ENCODE measurements around the gene SYT7.

SYT7 gene

GRCh38 chr11:61554172-61554988 lies 26.5 kb downstream of the SYT7 start:
- no peak for DNase-seq (ENCODE audit: low read depth in 2 of 2)

- no peak for DNase-seq (ENCODE audit: low read depth in 2 of 2)
Observed at GRCh38 chr11:61553373-61554171, 27.3 kb downstream of the SYT7 start.

- DNase-seq (ENCODE audit: low read depth in 2 of 2), result no peak
Observed at GRCh38 chr11:61552108-61552635, 28.7 kb downstream of the SYT7 start.

GRCh38 chr11:61551634-61552033 lies 29.2 kb downstream of the SYT7 start:
- no peak for DNase-seq (ENCODE audit: low read depth in 2 of 2)

- no peak for DNase-seq (ENCODE audit: low read depth in 2 of 2)
Observed at GRCh38 chr11:61550665-61551227, 30.1 kb downstream of the SYT7 start.

- DNase-seq (ENCODE audit: low read depth in 2 of 2), result no peak
Observed at GRCh38 chr11:61549662-61550568, 31.0 kb downstream of the SYT7 start.

- DNase-seq (ENCODE audit: low read depth in 2 of 2), result no peak
Observed at GRCh38 chr11:61549177-61549576, 31.7 kb downstream of the SYT7 start.

- no peak for DNase-seq (ENCODE audit: low read depth in 2 of 2)
Observed at GRCh38 chr11:61547246-61547645, 33.6 kb downstream of the SYT7 start.

GRCh38 chr11:61546663-61547062 lies 34.2 kb downstream of the SYT7 start:
- DNase-seq (ENCODE audit: low read depth in 2 of 2), result no peak

- DNase-seq (ENCODE audit: low read depth in 2 of 2), result no peak
Observed at GRCh38 chr11:61545921-61546320, 35.0 kb downstream of the SYT7 start.

GRCh38 chr11:61545341-61545740 lies 35.5 kb downstream of the SYT7 start:
- no peak for DNase-seq (ENCODE audit: low read depth in 2 of 2)

- no peak for DNase-seq (ENCODE audit: low read depth in 2 of 2)
Observed at GRCh38 chr11:61544466-61544865, 36.4 kb downstream of the SYT7 start.

- DNase-seq (ENCODE audit: low read depth in 2 of 2), result no peak
Observed at GRCh38 chr11:61543606-61544306, 37.1 kb downstream of the SYT7 start.

GRCh38 chr11:61542705-61543104 lies 38.2 kb downstream of the SYT7 start:
- no peak for DNase-seq (ENCODE audit: low read depth in 2 of 2)

- DNase-seq (ENCODE audit: low read depth in 2 of 2), result no peak
Observed at GRCh38 chr11:61542024-61542461, 38.8 kb downstream of the SYT7 start.

GRCh38 chr11:61541598-61541997 lies 39.3 kb downstream of the SYT7 start:
- DNase-seq (ENCODE audit: low read depth in 2 of 2), result no peak

- no peak for DNase-seq (ENCODE audit: low read depth in 2 of 2)
Observed at GRCh38 chr11:61540528-61540927, 40.3 kb downstream of the SYT7 start.

- no peak for DNase-seq (ENCODE audit: low read depth in 2 of 2)
Observed at GRCh38 chr11:61539831-61540357, 41.0 kb downstream of the SYT7 start.

- no peak for DNase-seq (ENCODE audit: low read depth in 2 of 2)
Observed at GRCh38 chr11:61539006-61539405, 41.9 kb downstream of the SYT7 start.

GRCh38 chr11:61538636-61538961 lies 42.3 kb downstream of the SYT7 start:
- DNase-seq (ENCODE audit: low read depth in 2 of 2), result no peak

GRCh38 chr11:61537326-61537725 lies 43.5 kb downstream of the SYT7 start:
- no peak for DNase-seq (ENCODE audit: low read depth in 2 of 2)

Measured in stimulated activated CD8-positive, alpha-beta memory T cell treated with anti-CD3 and anti-CD28 coated beads, Interleukin-2, amount 100 ng/mL, for 48 hours (primary cell).